Stomach (tissue), 4 donors: ENCODE measurements around the gene NAGS.

Experiments
- CTCF ChIP-seq, 7 experiments: fragments of 450-650 bp in 4 of 7; fragments of 200-600 bp in 3 of 7; sonication (generic) in 3 of 7; IDR thresholded peaks; one replicate each; pipeline ENCODE4 v1.5.1; 2016 to 2019; ENCODE audit warnings: antibody characterized with exemption in 7 of 7, control low read depth in 2 of 7, mild to moderate bottlenecking in 1 of 7
- POLR2A ChIP-seq, 4 donors: fragments of 450-650 bp; IDR thresholded peaks; one replicate each; pipeline ENCODE4 v1.6.1; 2016; ENCODE audit warnings: antibody characterized with exemption in 4 of 4, control low read depth in 2 of 4, mild to moderate bottlenecking in 1 of 4, moderate library complexity in 1 of 4
- POLR2AphosphoS5 ChIP-seq, 3 donors: sonication (generic); formaldehyde crosslinking; IDR thresholded peaks; one replicate each; pipeline ENCODE4 v1.6.1; 2016; ENCODE audit warnings: antibody characterized with exemption in 3 of 3

- TF ChIP-seq POLR2AphosphoS5 (IDR thresholded peaks at IDR 0.05) (no peak), POLR2A (IDR thresholded peaks at IDR 0.05) (no peak), CTCF (IDR thresholded peaks at IDR 0.05) (no peak)
These were observed 19.9 kb upstream of the NAGS start for GRCh38 chr17:43984521-43984920.
